GM19099 (cell line): Measurements from ENCODE around the gene C6orf15.

Source experiments
- POLR2A ChIP-seq: IDR thresholded peaks from 3 replicates; pipeline ENCODE4 v1.6.1; 2011; ENCODE audit warnings: low read depth; ENCODE audit not compliant: insufficient read length; ENCODE audit errors: extremely low read depth

The C6orf15 gene

GRCh38 chr6:31070711-31071197 lies 41.6 kb downstream of the C6orf15 start:
- TF ChIP-seq POLR2A = no peak

DNA sequence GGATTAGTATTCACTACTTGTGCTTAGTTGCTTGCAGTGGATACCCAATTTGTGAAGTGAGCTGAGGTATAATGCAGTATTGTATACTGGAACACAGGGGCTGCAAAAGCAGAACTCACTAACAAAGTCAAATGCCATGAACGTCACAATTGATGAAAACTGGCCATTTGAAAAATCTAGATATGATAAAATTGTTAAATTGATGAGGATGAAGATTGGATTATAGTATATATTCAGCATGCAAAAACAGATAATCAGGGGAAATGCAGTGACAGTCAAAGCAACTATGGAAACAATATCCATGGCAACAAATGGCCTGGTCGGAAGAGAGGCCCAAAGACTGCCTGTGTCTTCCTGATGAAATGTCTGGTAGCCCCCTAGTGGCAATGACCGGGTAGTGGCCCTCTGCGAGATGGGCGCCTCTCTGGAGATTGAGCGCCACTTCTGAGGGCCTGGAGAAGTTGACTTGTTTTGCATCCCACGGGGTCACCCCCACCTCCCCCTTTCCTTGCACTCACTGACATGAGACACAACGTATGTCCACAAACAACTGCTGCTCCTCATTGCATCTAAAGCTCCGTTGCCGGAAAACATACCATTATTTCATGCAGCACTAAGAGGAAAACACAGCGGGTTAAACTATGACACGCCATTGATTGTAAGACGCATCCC lies 43.6 kb downstream of the C6orf15 start:
- no peak for TF ChIP-seq POLR2A

- TF ChIP-seq POLR2A = no peak
These were observed 46.8 kb downstream of the C6orf15 start for GRCh38 chr6:31065556-31065955.

- TF ChIP-seq POLR2A = no peak
These were observed 48.4 kb downstream of the C6orf15 start for GRCh38 chr6:31063906-31064435.
